ENCODE data around the gene CEMIP.

The CEMIP gene

DNA sequence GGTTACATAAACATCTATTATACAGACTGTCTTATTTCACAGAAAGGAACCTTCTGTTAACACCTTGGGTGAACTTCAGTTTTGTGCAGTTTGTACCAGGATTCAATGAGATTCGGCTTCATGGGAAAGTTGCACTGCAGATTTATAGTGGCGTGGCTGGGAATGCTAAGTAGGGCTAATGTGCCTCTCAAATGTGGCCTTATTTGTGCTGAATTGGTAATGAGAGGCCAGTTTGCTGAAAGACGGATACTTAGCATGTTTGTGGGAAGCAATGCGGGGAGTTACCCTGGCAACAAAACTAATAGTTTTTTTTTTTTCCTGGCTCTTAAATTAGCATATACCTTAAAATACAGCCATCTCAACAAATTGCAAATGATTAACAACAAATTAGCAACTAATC is 28.6 kb upstream of the CEMIP start (continued):
- TF ChIP-seq ZBTB20 (tag by site-specific recombination; IDR thresholded peaks at IDR 0.05) (no peak), ZNF571 (tag by site-specific recombination; IDR thresholded peaks at IDR 0.05) (no peak)
- TF ChIP-seq, protein P1, sequence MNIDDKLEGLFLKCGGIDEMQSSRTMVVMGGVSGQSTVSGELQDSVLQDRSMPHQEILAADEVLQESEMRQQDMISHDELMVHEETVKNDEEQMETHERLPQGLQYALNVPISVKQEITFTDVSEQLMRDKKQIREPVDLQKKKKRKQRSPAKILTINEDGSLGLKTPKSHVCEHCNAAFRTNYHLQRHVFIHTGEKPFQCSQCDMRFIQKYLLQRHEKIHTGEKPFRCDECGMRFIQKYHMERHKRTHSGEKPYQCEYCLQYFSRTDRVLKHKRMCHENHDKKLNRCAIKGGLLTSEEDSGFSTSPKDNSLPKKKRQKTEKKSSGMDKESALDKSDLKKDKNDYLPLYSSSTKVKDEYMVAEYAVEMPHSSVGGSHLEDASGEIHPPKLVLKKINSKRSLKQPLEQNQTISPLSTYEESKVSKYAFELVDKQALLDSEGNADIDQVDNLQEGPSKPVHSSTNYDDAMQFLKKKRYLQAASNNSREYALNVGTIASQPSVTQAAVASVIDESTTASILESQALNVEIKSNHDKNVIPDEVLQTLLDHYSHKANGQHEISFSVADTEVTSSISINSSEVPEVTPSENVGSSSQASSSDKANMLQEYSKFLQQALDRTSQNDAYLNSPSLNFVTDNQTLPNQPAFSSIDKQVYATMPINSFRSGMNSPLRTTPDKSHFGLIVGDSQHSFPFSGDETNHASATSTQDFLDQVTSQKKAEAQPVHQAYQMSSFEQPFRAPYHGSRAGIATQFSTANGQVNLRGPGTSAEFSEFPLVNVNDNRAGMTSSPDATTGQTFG (tag by site-specific recombination; IDR thresholded peaks at IDR 0.05; ENCODE audit: borderline replicate concordance): no peak

DNA sequence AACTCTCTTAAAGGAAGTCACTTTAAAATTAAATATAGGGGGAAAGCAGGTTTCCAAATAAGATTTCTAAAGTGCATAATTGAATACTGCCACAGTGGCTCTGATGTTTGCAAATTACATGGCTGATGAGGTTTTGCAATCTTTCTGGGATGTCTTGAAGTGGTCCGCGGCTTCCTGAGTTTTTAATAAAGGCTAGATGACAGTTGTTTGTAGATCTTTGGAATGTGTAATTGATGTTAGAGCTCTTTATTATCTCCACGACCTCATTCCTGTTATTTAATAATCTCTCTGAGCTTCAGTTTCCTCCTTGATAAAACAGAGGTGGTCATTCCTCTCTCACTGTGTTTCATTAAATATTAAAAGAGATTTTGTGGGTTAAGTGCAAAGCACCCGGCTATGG is 27.0 kb upstream of the CEMIP start:
- Histone ChIP-seq H3K36me3 (ENCODE audit: control insufficient read depth in 2 of 2, insufficient read depth in 1 of 2, low read length in 2 of 2) (peaks cover 12 to 20% of the 10 kb centered on the region in 2 experiments), H3K4me3 (ENCODE audit: low read depth, low read length) (no peak overlapping the region), H3K27ac (ENCODE audit: extremely low read depth, low read depth, low read length) (no peak overlapping the region), H3K4me1 (ENCODE audit: control insufficient read depth, insufficient read depth, low read length) (peaks cover 3% of the 10 kb centered on the region), H3K9me3 (ENCODE audit: control insufficient read depth, insufficient read depth, low read depth, low read length) (no peaks in the 10 kb centered on the region)
- CTCF ChIA-PET: interaction anchor here (1.0 to 4.1 kb wide), 2 partner anchors 24 to 92 kb away, joined by 5 to 17 read pairs; no protein-coding TSS in a partner anchor
- POLR2A ChIA-PET: no interaction called here
- TF ChIP-seq KLF8 (tag by site-specific recombination; IDR thresholded peaks at IDR 0.05): no peak
- no peak for TF ChIP-seq ZNF10 (tag by site-specific recombination; IDR thresholded peaks at IDR 0.05)
- no peak for TF ChIP-seq ZNF629 (tag by site-specific recombination; IDR thresholded peaks at IDR 0.05)
- no peak for TF ChIP-seq ZNF521 (tag by site-specific recombination; IDR thresholded peaks at IDR 0.05)
- no peak for TF ChIP-seq ZNF324 (tag by site-specific recombination; IDR thresholded peaks at IDR 0.05)
- no peak for TF ChIP-seq RBAK (tag by site-specific recombination; IDR thresholded peaks at IDR 0.05)
- TF ChIP-seq, protein P2, sequence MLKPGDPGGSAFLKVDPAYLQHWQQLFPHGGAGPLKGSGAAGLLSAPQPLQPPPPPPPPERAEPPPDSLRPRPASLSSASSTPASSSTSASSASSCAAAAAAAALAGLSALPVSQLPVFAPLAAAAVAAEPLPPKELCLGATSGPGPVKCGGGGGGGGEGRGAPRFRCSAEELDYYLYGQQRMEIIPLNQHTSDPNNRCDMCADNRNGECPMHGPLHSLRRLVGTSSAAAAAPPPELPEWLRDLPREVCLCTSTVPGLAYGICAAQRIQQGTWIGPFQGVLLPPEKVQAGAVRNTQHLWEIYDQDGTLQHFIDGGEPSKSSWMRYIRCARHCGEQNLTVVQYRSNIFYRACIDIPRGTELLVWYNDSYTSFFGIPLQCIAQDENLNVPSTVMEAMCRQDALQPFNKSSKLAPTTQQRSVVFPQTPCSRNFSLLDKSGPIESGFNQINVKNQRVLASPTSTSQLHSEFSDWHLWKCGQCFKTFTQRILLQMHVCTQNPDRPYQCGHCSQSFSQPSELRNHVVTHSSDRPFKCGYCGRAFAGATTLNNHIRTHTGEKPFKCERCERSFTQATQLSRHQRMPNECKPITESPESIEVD (tag by site-specific recombination; IDR thresholded peaks at IDR 0.05): no peak

DNA sequence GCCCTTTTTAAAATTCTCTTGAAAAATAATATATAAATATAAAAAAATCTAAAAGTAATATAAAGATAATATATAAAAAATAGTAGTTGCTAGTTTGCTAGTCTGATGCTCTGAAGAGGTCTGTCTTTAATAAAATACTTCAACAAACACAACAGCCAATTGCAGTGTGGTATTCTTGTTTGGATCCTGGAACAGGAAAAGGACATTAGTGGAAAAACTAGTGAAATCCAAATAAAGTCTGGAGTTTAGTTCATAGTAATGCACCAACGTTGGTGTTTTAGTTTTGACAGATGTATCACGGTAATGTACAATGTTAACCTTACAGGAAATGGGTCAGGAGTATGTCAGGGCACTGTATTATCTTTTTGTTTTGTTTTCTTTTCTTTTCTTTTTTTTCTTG is 26.0 kb upstream of the CEMIP start:
- Histone ChIP-seq H3K4me3 (ENCODE audit: low read depth, low read length) (no peak overlapping the region), H3K27ac (ENCODE audit: extremely low read depth, low read depth, low read length) (no peak overlapping the region), H3K9me3 (ENCODE audit: control insufficient read depth, insufficient read depth, low read depth, low read length) (no peaks in the 10 kb centered on the region), H3K4me1 (ENCODE audit: control insufficient read depth, insufficient read depth, low read length) (no peaks in the 10 kb centered on the region), H3K36me3 (ENCODE audit: control insufficient read depth in 2 of 2, insufficient read depth in 1 of 2, low read length in 2 of 2) (peaks cover 12 to 20% of the 10 kb centered on the region in 2 experiments)
- POLR2A ChIA-PET: no interaction called here
- TF ChIP-seq ZNF404 (tag by site-specific recombination; IDR thresholded peaks at IDR 0.05): no peak
- no peak for TF ChIP-seq ZNF501 (tag by site-specific recombination; IDR thresholded peaks at IDR 0.05)
- no peak for TF ChIP-seq KLF8 (tag by site-specific recombination; IDR thresholded peaks at IDR 0.05)
- TF ChIP-seq ZNF670 (tag by site-specific recombination; IDR thresholded peaks at IDR 0.05; ENCODE audit: low read depth): no peak
- CTCF ChIA-PET: interaction anchor here (0.7 to 4.1 kb wide), 2 partner anchors 23 to 186 kb away, joined by 3 to 17 read pairs; no protein-coding TSS in a partner anchor

DNA sequence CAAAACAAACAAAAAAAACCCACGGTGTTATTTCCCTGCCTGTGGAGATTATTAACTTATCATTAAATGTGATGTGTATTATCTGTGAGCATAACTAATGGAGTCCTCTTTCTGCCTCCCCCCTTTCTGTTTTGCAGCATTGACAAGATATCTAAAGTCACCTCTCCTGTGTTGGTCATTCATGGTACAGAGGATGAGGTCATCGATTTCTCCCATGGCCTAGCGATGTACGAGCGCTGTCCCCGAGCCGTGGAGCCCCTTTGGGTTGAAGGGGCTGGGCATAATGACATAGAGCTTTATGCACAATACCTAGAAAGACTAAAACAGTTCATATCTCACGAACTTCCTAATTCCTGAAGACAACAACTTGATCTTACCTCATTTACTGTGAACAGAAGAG is 25.2 kb upstream of the CEMIP start:
- Histone ChIP-seq H3K4me3 (ENCODE audit: low read depth, low read length) (no peak overlapping the region), H3K36me3 (ENCODE audit: control insufficient read depth in 2 of 2, insufficient read depth in 1 of 2, low read length in 2 of 2) (peaks cover 12 to 20% of the 10 kb centered on the region in 2 experiments), H3K4me1 (ENCODE audit: control insufficient read depth, insufficient read depth, low read length) (no peaks in the 10 kb centered on the region), H3K9me3 (ENCODE audit: control insufficient read depth, insufficient read depth, low read depth, low read length) (no peaks in the 10 kb centered on the region), H3K27ac (ENCODE audit: extremely low read depth, low read depth, low read length) (no peak overlapping the region)
- CTCF ChIA-PET: interaction anchor here (0.6 to 4.1 kb wide), 4 partner anchors 22 to 186 kb away, joined by 4 to 17 read pairs (median 4); partner anchors contain the start of gene CEMIP
- TF ChIP-seq, protein P3, sequence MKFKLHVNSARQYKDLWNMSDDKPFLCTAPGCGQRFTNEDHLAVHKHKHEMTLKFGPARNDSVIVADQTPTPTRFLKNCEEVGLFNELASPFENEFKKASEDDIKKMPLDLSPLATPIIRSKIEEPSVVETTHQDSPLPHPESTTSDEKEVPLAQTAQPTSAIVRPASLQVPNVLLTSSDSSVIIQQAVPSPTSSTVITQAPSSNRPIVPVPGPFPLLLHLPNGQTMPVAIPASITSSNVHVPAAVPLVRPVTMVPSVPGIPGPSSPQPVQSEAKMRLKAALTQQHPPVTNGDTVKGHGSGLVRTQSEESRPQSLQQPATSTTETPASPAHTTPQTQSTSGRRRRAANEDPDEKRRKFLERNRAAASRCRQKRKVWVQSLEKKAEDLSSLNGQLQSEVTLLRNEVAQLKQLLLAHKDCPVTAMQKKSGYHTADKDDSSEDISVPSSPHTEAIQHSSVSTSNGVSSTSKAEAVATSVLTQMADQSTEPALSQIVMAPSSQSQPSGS (tag by site-specific recombination; IDR thresholded peaks at IDR 0.05; ENCODE audit: low read depth): peak; percentile 76
- TF ChIP-seq, protein P4, sequence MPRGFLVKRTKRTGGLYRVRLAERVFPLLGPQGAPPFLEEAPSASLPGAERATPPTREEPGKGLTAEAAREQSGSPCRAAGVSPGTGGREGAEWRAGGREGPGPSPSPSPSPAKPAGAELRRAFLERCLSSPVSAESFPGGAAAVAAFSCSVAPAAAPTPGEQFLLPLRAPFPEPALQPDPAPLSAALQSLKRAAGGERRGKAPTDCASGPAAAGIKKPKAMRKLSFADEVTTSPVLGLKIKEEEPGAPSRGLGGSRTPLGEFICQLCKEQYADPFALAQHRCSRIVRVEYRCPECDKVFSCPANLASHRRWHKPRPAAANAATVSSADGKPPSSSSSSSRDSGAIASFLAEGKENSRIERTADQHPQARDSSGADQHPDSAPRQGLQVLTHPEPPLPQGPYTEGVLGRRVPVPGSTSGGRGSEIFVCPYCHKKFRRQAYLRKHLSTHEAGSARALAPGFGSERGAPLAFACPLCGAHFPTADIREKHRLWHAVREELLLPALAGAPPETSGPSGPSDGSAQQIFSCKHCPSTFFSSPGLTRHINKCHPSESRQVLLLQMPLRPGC (tag by site-specific recombination; IDR thresholded peaks at IDR 0.05): no peak
- POLR2A ChIA-PET: no interaction called here

Measured in HEK293 (cell line).